Adrenal gland (tissue), 12 donors: Measurements from ENCODE around the gene ZDHHC5. TPM values are rescaled to one million over a fixed set of nuclear protein-coding genes. Genes with fewer than 3 reads are reported as not detected.
A peak's percentile ranks its signal among the peaks of the same experiment; 100 is the strongest.

Experiments
- DNase-seq, 7 donors: peaks; one replicate each; pipeline ENCODE4 v3.0.0-alpha.2; 2019 to 2020
- H3K27ac ChIP-seq, 5 donors: fragments of 200-600 bp; sonication (generic) in 4 of 5; 1 replicate in 3 of 5; 2 replicates in 2 of 5; pipeline versions ENCODE4 v1.5.1 to v1.8.0; 2016 to 2020; ENCODE audit warnings: mild to moderate bottlenecking in 1 of 5
- H3K27me3 ChIP-seq: fragments of 200-600 bp; 2 replicates; pipeline ENCODE4 v1.8.0; 2021
- H3K36me3 ChIP-seq, 2 donors: fragments of 200-600 bp; replicated peaks in 1 of 2; 1 replicate in 1 of 2; 2 replicates in 1 of 2; pipeline versions ENCODE4 v1.5.1 to v1.8.0; 2018 to 2022
- H3K4me1 ChIP-seq, 2 donors: fragments of 200-600 bp; replicated peaks in 1 of 2; 1 replicate in 1 of 2; 2 replicates in 1 of 2; pipeline versions ENCODE4 v1.5.1 to v1.8.0; 2018 to 2021
- H3K4me3 ChIP-seq, 4 donors: fragments of 200-600 bp; sonication (generic) in 3 of 4; one replicate each; pipeline ENCODE4 v1.5.1; 2016 to 2018
- H3K9me3 ChIP-seq, 3 donors: fragments of 200-600 bp; sonication (generic) in 1 of 3; replicated peaks in 1 of 3; 1 replicate in 2 of 3; 2 replicates in 1 of 3; pipeline versions ENCODE4 v1.5.1 to v1.8.0; 2016 to 2021
- POLR2A ChIP-seq, 2 donors: fragments of 450-650 bp; IDR thresholded peaks; one replicate each; pipeline ENCODE4 v1.6.1; 2017; ENCODE audit warnings: antibody characterized with exemption in 2 of 2, mild to moderate bottlenecking in 2 of 2, moderate library complexity in 1 of 2
- WGBS, 4 donors: extraction: QIAGEN DNeasy Blood & Tissue Kit in 2 of 4; methylation state at CpG; one replicate each; pipeline versions ENCODE4 v1.1.5 to v1.1.7; 2013 to 2017; 5-methylcytosine and 5-hydroxymethylcytosine counted together
- intact Hi-C, 2 donors: fragments of 100-400 bp; cut with DNase I; formaldehyde crosslinking; loops; one replicate each; pipeline versions ENCODE4 v1.14.1 to v1.15.0; 2022 to 2023
- polyA plus RNA-seq, 3 donors: library from polyadenylated mRNA; stranded (reverse); fragments of 200-250 nt in 2 of 3; fragments of 350-450 nt in 1 of 3; fragmentation: Illumina TruSeq in 1 of 3; extraction: RNeasy Lipid Tissue Mini Kit (QIAGEN cat#74804) in 1 of 3; gene quantifications; one replicate each; pipeline ENCODE4 v1.2.3, GENCODE V29; 2013 to 2014
- total RNA-seq, 9 donors: library from RNA; depleted of rRNA in 4 of 9; stranded (reverse); fragments of >200 nt in 4 of 9; fragments of 120-200 nt in 1 of 9; fragmentation: NEBNext Ultra II Directional in 1 of 9; extraction: Animal tissue kit (Norgen Biotek cat#: 25700) in 1 of 9; gene quantifications; one replicate each; pipeline versions ENCODE4 v1.1.0 to v1.2.4, GENCODE V29; 2013 to 2023
- TF ChIP-seq, protein P1 (sequence below), 6 experiments: fragments of 450-650 bp in 4 of 6; fragments of 200-600 bp in 2 of 6; sonication (generic) in 1 of 6; IDR thresholded peaks; 1 replicate in 5 of 6; 2 replicates in 1 of 6; pipeline versions ENCODE4 v1.5.1 to v1.8.0; 2016 to 2021; ENCODE audit warnings: antibody characterized with exemption in 6 of 6, mild to moderate bottlenecking in 2 of 6, moderate library complexity in 1 of 6
- donor health status: healthy with polysubstance abuse.
- donor health status: Bipolar disorder and iron deficiency.
- donor health status: DM: yes; HTN: yes; CAD: no.
- donor health status: DM: no; HTN: no; CAD: no.
- donor health status: DM: no; HTN: no; CAD: no.
- donor health status: DM: yes; HTN: yes; CAD: no.

The ZDHHC5 gene
- total and polyA plus RNA-seq, 12 donors: 22.6 to 111 (median 46.3) TPM

GRCh38 chr11:57637626-57638004 lies 30.3 kb upstream of the ZDHHC5 start:
- peaks cover 0 to 4% of the 10 kb centered on the region in 2 donors for H3K4me1 ChIP-seq
- DNase-seq: no peak
- H3K27ac ChIP-seq: peak overlapping the region in 1 of 5 donors; percentile 85
- H3K4me3 ChIP-seq: peak overlapping the region in 2 of 4 donors; percentile 75 to 80
- no peaks in the 10 kb centered on the region for H3K36me3 ChIP-seq
- TF ChIP-seq, protein P1, sequence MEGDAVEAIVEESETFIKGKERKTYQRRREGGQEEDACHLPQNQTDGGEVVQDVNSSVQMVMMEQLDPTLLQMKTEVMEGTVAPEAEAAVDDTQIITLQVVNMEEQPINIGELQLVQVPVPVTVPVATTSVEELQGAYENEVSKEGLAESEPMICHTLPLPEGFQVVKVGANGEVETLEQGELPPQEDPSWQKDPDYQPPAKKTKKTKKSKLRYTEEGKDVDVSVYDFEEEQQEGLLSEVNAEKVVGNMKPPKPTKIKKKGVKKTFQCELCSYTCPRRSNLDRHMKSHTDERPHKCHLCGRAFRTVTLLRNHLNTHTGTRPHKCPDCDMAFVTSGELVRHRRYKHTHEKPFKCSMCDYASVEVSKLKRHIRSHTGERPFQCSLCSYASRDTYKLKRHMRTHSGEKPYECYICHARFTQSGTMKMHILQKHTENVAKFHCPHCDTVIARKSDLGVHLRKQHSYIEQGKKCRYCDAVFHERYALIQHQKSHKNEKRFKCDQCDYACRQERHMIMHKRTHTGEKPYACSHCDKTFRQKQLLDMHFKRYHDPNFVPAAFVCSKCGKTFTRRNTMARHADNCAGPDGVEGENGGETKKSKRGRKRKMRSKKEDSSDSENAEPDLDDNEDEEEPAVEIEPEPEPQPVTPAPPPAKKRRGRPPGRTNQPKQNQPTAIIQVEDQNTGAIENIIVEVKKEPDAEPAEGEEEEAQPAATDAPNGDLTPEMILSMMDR (IDR thresholded peaks at IDR 0.05): no peak
- no peak for TF ChIP-seq POLR2A (IDR thresholded peaks at IDR 0.05)
- 9 to 24% (median 18%) methylated on average over 11 to 18 of the region's 18 CpGs for WGBS, 4 donors
- H3K27me3 ChIP-seq: no peaks in the 10 kb centered on the region
- H3K9me3 ChIP-seq: no peaks in the 10 kb centered on the region
- intact Hi-C loops: no loop called here

- H3K4me1 ChIP-seq: peaks cover 0 to 4% of the 10 kb centered on the region in 2 donors
- TF ChIP-seq, protein P1 (IDR thresholded peaks at IDR 0.05): no peak
- no peak for TF ChIP-seq POLR2A (IDR thresholded peaks at IDR 0.05)
- H3K36me3 ChIP-seq: no peaks in the 10 kb centered on the region
- peak overlapping the region in 3 of 5 donors; percentile 36 to 85 (median 68) for H3K27ac ChIP-seq
- DNase-seq: peak in 6 of 7 donors; percentile 67 to 82 (median 72)
- H3K27me3 ChIP-seq: no peaks in the 10 kb centered on the region
- WGBS, 4 donors: 1 to 2% (median 1%) methylated on average over 37 to 47 of the region's 47 CpGs
- H3K9me3 ChIP-seq: no peaks in the 10 kb centered on the region
- H3K4me3 ChIP-seq: peak overlapping the region; percentile 18 to 85 (median 78)
- intact Hi-C loops: no loop called here
Observed at GRCh38 chr11:57638005-57638781, 29.7 kb upstream of the ZDHHC5 start.

GRCh38 chr11:57638811-57639320 lies 29.0 kb upstream of the ZDHHC5 start:
- no peaks in the 10 kb centered on the region for H3K9me3 ChIP-seq
- H3K4me1 ChIP-seq: peaks cover 0 to 4% of the 10 kb centered on the region in 2 donors
- intact Hi-C loops: no loop called here
- no peak for TF ChIP-seq POLR2A (IDR thresholded peaks at IDR 0.05)
- TF ChIP-seq, protein P1 (IDR thresholded peaks at IDR 0.05): no peak
- WGBS, 4 donors: 0 to 2% (median 1%) methylated on average over 9 to 19 of the region's 19 CpGs
- no peaks in the 10 kb centered on the region for H3K36me3 ChIP-seq
- no peak for DNase-seq
- no peaks in the 10 kb centered on the region for H3K27me3 ChIP-seq
- H3K4me3 ChIP-seq: peak overlapping the region; percentile 18 to 85 (median 78)
- H3K27ac ChIP-seq: peak overlapping the region in 2 of 5 donors; percentile 68 to 73

- Histone ChIP-seq H3K9me3 (no peaks in the 10 kb centered on the region), H3K27me3 (no peaks in the 10 kb centered on the region), H3K36me3 (no peaks in the 10 kb centered on the region), H3K27ac (peak overlapping the region in 1 of 5 donors; percentile 73), H3K4me1 (peaks cover 2 to 4% of the 10 kb centered on the region in 2 donors), H3K4me3 (peak overlapping the region in 1 of 4 donors; percentile 75)
- intact Hi-C loops: loop anchor here (5.0 to 10.0 kb wide), 6 partner anchors 45 to 295 kb away; partner anchors contain the start of genes RTN4RL2 (in 1 of the 2), SERPING1 (in 1 of the 2) and UBE2L6 (in 1 of the 2)
- WGBS, 4 donors: 30 to 32% (median 31%) methylated on average over 10 to 15 of the region's 15 CpGs
- TF ChIP-seq POLR2A (IDR thresholded peaks at IDR 0.05): no peak
- TF ChIP-seq, protein P1 (IDR thresholded peaks at IDR 0.05): no peak
- no peak for DNase-seq
Observed at GRCh38 chr11:57639321-57640067, 28.4 kb upstream of the ZDHHC5 start.
